GM10248 (cell line): Measurements from ENCODE around the gene MIEF2.

ENCODE experiments used
- CTCF ChIA-PET: fragments of 300-600 bp; sonication (Branson Sonifier 250); formaldehyde crosslinking; extraction: SDS; loops from one replicate; lab custom pipeline; 2021; ENCODE audit warnings: antibody characterized with exemption; lab: Yijun Ruan, JAX
- POLR2A ChIA-PET: fragments of 350-650 bp; sonication (Branson Sonifier 250); formaldehyde crosslinking; extraction: SDS; loops from one replicate; lab custom pipeline; 2020; ENCODE audit warnings: antibody characterized with exemption; lab: Yijun Ruan, JAX
- DNase-seq: peaks from one replicate; pipeline ENCODE4 v3.0.0; 2012; ENCODE audit errors: extremely low spot score
- TF ChIP-seq, protein P1 (sequence below): IDR thresholded peaks from 2 replicates; pipeline ENCODE4 v1.5.1; 2012; ENCODE audit warnings: mild to moderate bottlenecking, low read depth; ENCODE audit errors: extremely low read depth, missing control alignments, control extremely low read depth

Gene MIEF2

DNA sequence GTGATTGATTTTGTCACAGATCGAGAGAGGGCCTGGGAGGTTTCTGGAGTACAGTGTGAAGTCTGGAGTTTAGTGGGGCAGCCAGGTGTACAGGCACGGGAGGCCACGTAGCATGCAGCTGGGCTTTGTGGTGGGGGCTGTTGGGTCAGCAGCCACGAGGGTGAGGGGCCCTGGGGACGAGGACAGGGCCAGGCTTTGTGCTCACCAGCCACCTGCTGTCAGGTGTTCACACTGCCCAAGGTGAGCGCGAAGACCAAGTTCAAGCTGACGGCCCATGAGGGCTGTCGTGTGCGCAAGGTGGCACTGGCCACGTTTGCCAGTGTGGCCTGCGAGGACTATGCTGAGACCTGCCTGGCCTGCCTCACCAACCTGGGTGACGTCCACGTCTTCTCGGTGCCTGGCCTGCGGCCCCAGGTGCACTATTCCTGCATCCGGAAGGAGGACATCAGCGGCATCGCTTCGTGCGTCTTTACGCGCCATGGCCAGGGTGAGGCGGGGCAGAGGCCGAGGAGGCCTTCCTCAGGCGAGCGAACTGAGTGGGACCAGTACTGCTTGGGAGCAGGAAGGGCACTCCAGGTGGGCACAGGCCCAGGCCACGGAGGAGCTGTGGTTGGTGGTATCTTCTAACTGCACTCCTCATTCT, 19.1 kb upstream of the MIEF2 start:
- TF ChIP-seq, protein P1, sequence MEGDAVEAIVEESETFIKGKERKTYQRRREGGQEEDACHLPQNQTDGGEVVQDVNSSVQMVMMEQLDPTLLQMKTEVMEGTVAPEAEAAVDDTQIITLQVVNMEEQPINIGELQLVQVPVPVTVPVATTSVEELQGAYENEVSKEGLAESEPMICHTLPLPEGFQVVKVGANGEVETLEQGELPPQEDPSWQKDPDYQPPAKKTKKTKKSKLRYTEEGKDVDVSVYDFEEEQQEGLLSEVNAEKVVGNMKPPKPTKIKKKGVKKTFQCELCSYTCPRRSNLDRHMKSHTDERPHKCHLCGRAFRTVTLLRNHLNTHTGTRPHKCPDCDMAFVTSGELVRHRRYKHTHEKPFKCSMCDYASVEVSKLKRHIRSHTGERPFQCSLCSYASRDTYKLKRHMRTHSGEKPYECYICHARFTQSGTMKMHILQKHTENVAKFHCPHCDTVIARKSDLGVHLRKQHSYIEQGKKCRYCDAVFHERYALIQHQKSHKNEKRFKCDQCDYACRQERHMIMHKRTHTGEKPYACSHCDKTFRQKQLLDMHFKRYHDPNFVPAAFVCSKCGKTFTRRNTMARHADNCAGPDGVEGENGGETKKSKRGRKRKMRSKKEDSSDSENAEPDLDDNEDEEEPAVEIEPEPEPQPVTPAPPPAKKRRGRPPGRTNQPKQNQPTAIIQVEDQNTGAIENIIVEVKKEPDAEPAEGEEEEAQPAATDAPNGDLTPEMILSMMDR, result no peak
- DNase-seq, result no peak
- CTCF ChIA-PET, result no interaction called here
- POLR2A ChIA-PET, result no interaction called here

DNA sequence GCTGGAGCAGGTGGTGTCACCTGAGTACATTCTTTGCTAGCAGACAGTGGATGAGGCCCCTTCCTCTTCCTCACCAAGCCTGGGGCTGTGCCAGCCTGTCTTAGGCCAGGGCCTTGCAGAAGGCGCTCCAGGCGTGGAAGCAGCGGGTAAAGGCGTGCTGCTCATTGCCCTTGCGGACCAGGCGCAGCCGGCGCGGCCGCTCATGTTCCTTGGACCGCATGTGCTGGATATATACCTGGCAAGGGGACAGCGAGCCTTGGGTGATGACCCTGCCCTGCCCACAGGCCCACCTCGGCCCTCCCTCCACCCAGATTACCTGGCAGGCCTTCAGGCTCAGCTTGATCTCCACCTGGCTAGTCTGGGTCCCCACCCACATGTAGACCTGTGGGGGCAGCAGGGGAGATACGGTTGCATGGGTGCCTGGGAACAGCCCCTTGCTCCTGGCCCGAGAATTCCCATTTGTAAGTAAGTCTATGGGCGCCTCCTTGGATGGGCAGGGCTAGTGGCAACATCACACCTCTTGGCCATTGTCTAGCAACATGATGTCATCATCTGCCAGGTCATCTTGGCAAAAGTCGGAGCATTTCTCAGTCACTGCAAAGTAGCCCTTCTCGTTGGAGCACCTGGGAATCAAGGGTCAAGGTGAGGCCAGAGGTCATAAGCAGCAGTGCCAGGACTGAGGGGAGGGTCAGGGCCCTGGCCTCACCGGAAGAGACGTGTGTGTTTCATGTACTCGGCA, 15.3 kb upstream of the MIEF2 start:
- CTCF ChIA-PET, result no interaction called here

DNA sequence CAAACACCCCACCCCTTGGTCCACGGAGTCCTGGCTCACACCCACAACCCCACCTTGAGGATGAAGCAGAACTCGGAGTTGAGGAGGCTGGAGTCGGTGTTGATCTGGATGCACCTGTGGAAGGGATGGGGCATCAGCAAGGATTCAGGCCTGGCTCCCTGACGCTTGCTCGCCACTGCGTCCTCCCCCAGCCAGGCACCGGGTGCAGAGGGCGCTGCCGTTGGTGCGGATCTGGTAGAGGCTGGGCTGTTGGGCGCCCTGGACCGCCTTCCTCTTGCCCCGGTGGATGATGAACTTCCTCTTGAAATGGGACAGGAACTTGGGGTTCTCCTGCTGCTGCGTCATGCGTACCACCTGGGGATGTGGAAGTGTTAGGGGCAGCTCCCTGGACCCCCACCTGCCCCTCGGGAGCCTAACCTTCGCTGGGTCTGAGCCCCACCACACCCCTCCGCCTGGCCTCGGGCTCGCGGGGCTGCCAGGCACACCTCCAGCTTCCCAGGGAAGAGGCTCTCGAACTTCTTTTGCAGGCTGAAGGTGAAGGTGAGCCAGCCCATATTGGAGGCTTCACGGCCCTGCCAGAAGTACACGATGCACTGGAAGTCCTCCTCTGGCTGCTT, 14.2 kb upstream of the MIEF2 start:
- DNase-seq, result no peak
- TF ChIP-seq, protein P1, result no peak
- POLR2A ChIA-PET, result no interaction called here
- CTCF ChIA-PET, result no interaction called here

More for the DNA sequence above, 15.3 kb upstream of the MIEF2 start:
- TF ChIP-seq, protein P1, result no peak
- no peak for DNase-seq
- POLR2A ChIA-PET, result no interaction called here

GRCh38 chr17:18246880-18247612, 13.4 kb upstream of the MIEF2 start:
- DNase-seq, result no peak
- POLR2A ChIA-PET, result no interaction called here

GRCh38 chr17:18247613-18248001, 12.9 kb upstream of the MIEF2 start:
- DNase-seq, result no peak
- ChIA-PET CTCF (interaction anchor here (0.6 to 2.9 kb wide), 12 partner anchors 9 to 436 kb away, joined by 3 to 27 read pairs (median 4); partner anchors contain the start of genes FLII and MIEF2), POLR2A (no interaction called here)
- TF ChIP-seq, protein P1, result no peak

More at GRCh38 chr17:18246880-18247612, 13.4 kb upstream of the MIEF2 start:
- TF ChIP-seq, protein P1, result no peak
- CTCF ChIA-PET, result interaction anchor here (0.6 to 2.9 kb wide), 11 partner anchors 9 to 437 kb away, joined by 3 to 27 read pairs (median 4); partner anchors contain the start of genes FLII and MIEF2

DNA sequence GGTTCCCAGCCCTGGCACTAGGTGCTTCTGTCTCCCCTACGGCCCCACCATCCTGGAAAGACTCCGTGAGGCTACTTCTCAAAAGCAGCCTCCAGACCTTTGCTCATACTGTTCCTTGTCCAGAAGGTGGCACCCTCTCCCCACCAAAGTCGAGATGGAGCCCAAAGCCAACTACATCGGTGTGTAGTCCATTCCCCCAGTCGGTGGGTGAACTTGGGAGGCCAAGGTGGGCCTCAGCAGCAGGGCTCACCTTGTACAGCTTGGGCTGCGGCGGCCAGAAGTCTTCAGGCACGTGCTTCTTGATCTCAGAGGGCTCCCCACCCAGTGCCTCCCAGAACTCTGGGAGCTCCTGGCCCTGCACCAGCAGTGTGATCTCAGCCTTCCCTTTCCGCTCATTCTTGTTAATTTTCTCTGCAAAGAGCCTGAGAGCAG, 12.1 kb upstream of the MIEF2 start:
- TF ChIP-seq, protein P1, result peak; percentile 77
- POLR2A ChIA-PET, result no interaction called here
- DNase-seq, result peak; percentile 89
- CTCF ChIA-PET, result interaction anchor here (1.0 to 2.9 kb wide), 12 partner anchors 8 to 60 kb away, joined by 3 to 27 read pairs (median 4); partner anchors contain the start of genes FLII and MIEF2
